CD4-positive, alpha-beta T cell (primary cell): Measurements from ENCODE around the gene GPR158. TPM values are rescaled to one million over a fixed set of nuclear protein-coding genes. Genes with fewer than 3 reads are reported as not detected.

Experiments
- ATAC-seq: fragments of 200-7000 bp; cut with Tn5 transposase; one replicate; pipeline ENCODE4 v1.10.0; 2022; ENCODE audit warnings: mild to moderate bottlenecking; ENCODE audit not compliant: poor library complexity
- CTCF ChIA-PET: fragments of 350-600 bp; sonication (Branson Sonifier 250); formaldehyde crosslinking; loops from one replicate; lab custom pipeline; 2021; ENCODE audit warnings: antibody characterized with exemption, inconsistent platforms; lab: Charles Lee
- POLR2A ChIA-PET: fragments of 350-600 bp; sonication (Branson Sonifier 250); formaldehyde crosslinking; loops from one replicate; lab custom pipeline; 2021; ENCODE audit warnings: antibody characterized with exemption, inconsistent platforms; lab: Charles Lee
- DNase-seq, 14 experiments: peaks; one replicate each; pipeline ENCODE4 v3.0.0-alpha.2; 2013 to 2020; ENCODE audit warnings: mixed read lengths in 2 of 14
- H3K27ac ChIP-seq, 2 donors: one replicate each; pipeline versions ENCODE4 v1.5.1 to v1.7.0; 2013; ENCODE audit warnings: low read length in 2 of 2, low read depth in 1 of 2, mild to moderate bottlenecking in 1 of 2
- H3K27me3 ChIP-seq, 2 experiments: 1 replicate in 1 of 2; 2 replicates in 1 of 2; pipeline versions ENCODE4 v1.6.1 to v1.7.0; 2013; ENCODE audit warnings: low read length in 2 of 2, control low read depth in 1 of 2, mild to moderate bottlenecking in 1 of 2, moderate library complexity in 1 of 2; ENCODE audit not compliant: insufficient read depth in 2 of 2, control insufficient read depth in 1 of 2
- H3K36me3 ChIP-seq: one replicate; pipeline ENCODE4 v1.6.1; 2013; ENCODE audit warnings: low read length, control low read depth; ENCODE audit not compliant: insufficient read depth
- H3K4me1 ChIP-seq: one replicate; pipeline ENCODE4 v1.6.1; 2013; ENCODE audit warnings: low read length, control low read depth; ENCODE audit not compliant: insufficient read depth
- H3K4me3 ChIP-seq: one replicate; pipeline ENCODE4 v1.5.1; 2013; ENCODE audit warnings: mild to moderate bottlenecking, low read length, moderate library complexity
- H3K9me3 ChIP-seq, 2 experiments: 1 replicate in 1 of 2; 2 replicates in 1 of 2; pipeline versions ENCODE4 v1.6.1 to v1.7.0; 2013; ENCODE audit warnings: low read length in 2 of 2, mild to moderate bottlenecking in 2 of 2, control low read depth in 1 of 2, moderate library complexity in 1 of 2; ENCODE audit not compliant: control insufficient read depth in 1 of 2, insufficient read depth in 1 of 2
- H3K27ac Mint-ChIP-seq: one replicate; pipeline ENCODE4 v1.8.0; 2020; ENCODE audit warnings: mixed read lengths
- H3K27me3 Mint-ChIP-seq: one replicate; pipeline ENCODE4 v1.8.0; 2021; ENCODE audit warnings: mixed read lengths
- H3K36me3 Mint-ChIP-seq: one replicate; pipeline ENCODE4 v1.8.0; 2021; ENCODE audit warnings: low read depth, mixed read lengths
- H3K4me1 Mint-ChIP-seq: one replicate; pipeline ENCODE4 v1.8.0; 2021; ENCODE audit warnings: low read depth, mixed read lengths
- H3K4me3 Mint-ChIP-seq: one replicate; pipeline ENCODE4 v1.8.0; 2020; ENCODE audit warnings: mild to moderate bottlenecking, mixed read lengths
- H3K9me3 Mint-ChIP-seq: one replicate; pipeline ENCODE4 v1.8.0; 2020; ENCODE audit warnings: mixed read lengths
- intact Hi-C, 2 experiments: fragments of 100-400 bp; cut with DNase I in 1 of 2; cut with micrococcal nuclease in 1 of 2; formaldehyde crosslinking; loops; one replicate each; pipeline versions ENCODE4 v1.15.1 to v1.9.0; 2023 to 2025; cut with DNase I, micrococcal nuclease
- total RNA-seq, 174 experiments: library from RNA in 2 of 174; stranded (reverse) in 2 of 174; gene quantifications; one replicate each; pipeline ENCODE4 v1.2.3 and lab custom pipeline; 2021 to 2026
- TF ChIP-seq, protein P1 (sequence below): fragments of 200-600 bp; IDR thresholded peaks from one replicate; pipeline ENCODE4 v1.8.0; 2022; ENCODE audit warnings: antibody characterized with exemption, mild to moderate bottlenecking

The GPR158 gene
- total RNA-seq, 2 experiments from 2014 or later = not detected

DNA sequence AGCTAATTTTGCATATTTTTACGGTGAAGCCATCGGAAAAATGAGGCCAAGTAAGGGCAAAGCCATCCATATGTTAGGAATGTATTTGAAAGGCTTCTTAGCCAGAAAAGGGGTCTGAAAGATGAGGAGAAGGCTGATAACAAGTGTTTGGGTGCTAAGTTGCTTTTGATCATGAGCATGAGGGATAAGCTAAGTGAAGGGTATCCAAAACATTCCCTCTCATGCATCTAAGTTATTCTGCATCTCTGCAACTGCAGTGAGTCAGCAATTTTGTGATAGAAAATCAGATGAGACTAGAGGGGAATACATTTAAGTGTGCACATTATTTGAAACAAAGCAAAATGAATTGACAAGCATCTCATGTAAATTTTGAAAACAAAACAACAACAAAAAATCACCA, 282.8 kb downstream of the GPR158 start:
- Histone ChIP-seq H3K9me3 (peaks cover 0 to 7% of the 10 kb centered on the region in 2 experiments), H3K4me3 (no peak overlapping the region), H3K4me1 (no peaks in the 10 kb centered on the region), H3K27ac (no peak overlapping the region), H3K36me3 (no peaks in the 10 kb centered on the region), H3K27me3 (no peaks in the 10 kb centered on the region)
- intact Hi-C loops = no loop called here
- Mint-ChIP-seq H3K36me3 (no peaks in the 10 kb centered on the region), H3K4me3 (no peak overlapping the region), H3K4me1 (no peaks in the 10 kb centered on the region), H3K27ac (no peak overlapping the region), H3K9me3 (peaks cover 16% of the 10 kb centered on the region), H3K27me3 (no peaks in the 10 kb centered on the region)
- TF ChIP-seq, protein P1, sequence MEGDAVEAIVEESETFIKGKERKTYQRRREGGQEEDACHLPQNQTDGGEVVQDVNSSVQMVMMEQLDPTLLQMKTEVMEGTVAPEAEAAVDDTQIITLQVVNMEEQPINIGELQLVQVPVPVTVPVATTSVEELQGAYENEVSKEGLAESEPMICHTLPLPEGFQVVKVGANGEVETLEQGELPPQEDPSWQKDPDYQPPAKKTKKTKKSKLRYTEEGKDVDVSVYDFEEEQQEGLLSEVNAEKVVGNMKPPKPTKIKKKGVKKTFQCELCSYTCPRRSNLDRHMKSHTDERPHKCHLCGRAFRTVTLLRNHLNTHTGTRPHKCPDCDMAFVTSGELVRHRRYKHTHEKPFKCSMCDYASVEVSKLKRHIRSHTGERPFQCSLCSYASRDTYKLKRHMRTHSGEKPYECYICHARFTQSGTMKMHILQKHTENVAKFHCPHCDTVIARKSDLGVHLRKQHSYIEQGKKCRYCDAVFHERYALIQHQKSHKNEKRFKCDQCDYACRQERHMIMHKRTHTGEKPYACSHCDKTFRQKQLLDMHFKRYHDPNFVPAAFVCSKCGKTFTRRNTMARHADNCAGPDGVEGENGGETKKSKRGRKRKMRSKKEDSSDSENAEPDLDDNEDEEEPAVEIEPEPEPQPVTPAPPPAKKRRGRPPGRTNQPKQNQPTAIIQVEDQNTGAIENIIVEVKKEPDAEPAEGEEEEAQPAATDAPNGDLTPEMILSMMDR = no peak
- ChIA-PET POLR2A (no interaction called here), CTCF (no interaction called here)
- ATAC-seq (no peak), DNase-seq (no peak)

DNA sequence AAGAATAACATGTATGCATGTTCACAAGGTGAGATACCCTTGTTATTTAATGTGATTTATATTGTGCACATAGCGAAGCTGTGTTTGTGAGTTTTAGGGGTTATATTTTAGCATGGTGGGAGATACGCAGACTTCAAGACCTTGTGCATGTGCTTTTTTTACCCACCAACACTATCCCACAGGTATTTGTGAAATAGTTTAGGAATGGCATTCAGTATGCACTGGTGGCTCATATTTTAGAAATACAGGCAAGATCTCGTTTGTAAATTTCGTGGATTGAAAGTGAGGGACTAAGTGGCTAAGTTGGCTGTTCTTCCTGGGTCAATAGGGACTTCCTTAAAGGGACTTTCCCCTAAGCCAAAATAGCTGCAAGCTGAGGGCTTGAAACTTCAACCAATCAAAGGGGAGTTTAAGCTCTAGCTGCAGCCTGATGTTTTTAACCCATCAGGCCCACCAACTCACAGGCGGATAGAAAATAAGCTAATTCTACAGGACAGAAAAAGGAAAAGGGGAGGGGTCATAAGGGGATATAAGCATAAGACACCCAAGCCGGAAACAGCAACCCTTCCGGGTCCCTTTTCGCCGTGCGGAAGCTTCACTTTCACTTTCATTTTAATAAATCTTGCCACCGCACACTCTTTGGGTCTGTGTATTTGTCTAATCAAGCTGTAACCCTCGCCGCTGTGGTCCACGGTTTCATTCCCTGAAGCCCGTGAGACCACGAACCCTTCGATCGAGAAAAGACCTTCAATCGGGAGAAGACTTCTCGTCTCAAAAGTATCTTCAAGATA, 291.0 kb downstream of the GPR158 start:
- TF ChIP-seq, protein P1 = no peak
- CTCF ChIA-PET = no interaction called here

GRCh38 chr10:25467881-25468280, 293.1 kb downstream of the GPR158 start:
- TF ChIP-seq, protein P1 = no peak
- Histone ChIP-seq H3K4me1 (no peaks in the 10 kb centered on the region), H3K27ac (no peak overlapping the region), H3K4me3 (no peak overlapping the region), H3K9me3 (peaks cover 0 to 3% of the 10 kb centered on the region in 2 experiments), H3K27me3 (no peaks in the 10 kb centered on the region), H3K36me3 (no peaks in the 10 kb centered on the region)
- Mint-ChIP-seq H3K27me3 (no peaks in the 10 kb centered on the region), H3K4me1 (no peaks in the 10 kb centered on the region), H3K4me3 (no peak overlapping the region), H3K9me3 (peaks cover 8% of the 10 kb centered on the region), H3K36me3 (no peaks in the 10 kb centered on the region), H3K27ac (no peak overlapping the region)
- POLR2A ChIA-PET = no interaction called here
- CTCF ChIA-PET = no interaction called here
- intact Hi-C loops = no loop called here
- ATAC-seq = no peak
- DNase-seq = no peak

More for the DNA sequence above, 291.0 kb downstream of the GPR158 start:
- no peaks in the 10 kb centered on the region for H3K27me3 ChIP-seq
- no peaks in the 10 kb centered on the region for H3K4me1 ChIP-seq
- no peaks in the 10 kb centered on the region for H3K27me3 Mint-ChIP-seq
- H3K27ac Mint-ChIP-seq = no peak overlapping the region
- intact Hi-C loops = no loop called here
- H3K4me1 Mint-ChIP-seq = no peaks in the 10 kb centered on the region
- H3K36me3 Mint-ChIP-seq = no peaks in the 10 kb centered on the region
- DNase-seq (no peak), ATAC-seq (no peak)
- peaks cover 13% of the 10 kb centered on the region for H3K9me3 Mint-ChIP-seq
- no peak overlapping the region for H3K4me3 ChIP-seq
- H3K27ac ChIP-seq = no peak overlapping the region
- POLR2A ChIA-PET = no interaction called here
- H3K4me3 Mint-ChIP-seq = no peak overlapping the region
- H3K36me3 ChIP-seq = no peaks in the 10 kb centered on the region
- peaks cover 0 to 3% of the 10 kb centered on the region in 2 experiments for H3K9me3 ChIP-seq
